ENCODE data around the gene TRAF3IP1.
"Not testable (repeated sequence)": the region's sequence is repeated elsewhere in the genome, so short reads cannot be mapped to it uniquely, and the experiment has no call there.

Gene TRAF3IP1

GRCh38 chr2:238310721-238311120, 9.6 kb upstream of the TRAF3IP1 start:
- not testable (repeated sequence) for FAIRE-seq

DNA sequence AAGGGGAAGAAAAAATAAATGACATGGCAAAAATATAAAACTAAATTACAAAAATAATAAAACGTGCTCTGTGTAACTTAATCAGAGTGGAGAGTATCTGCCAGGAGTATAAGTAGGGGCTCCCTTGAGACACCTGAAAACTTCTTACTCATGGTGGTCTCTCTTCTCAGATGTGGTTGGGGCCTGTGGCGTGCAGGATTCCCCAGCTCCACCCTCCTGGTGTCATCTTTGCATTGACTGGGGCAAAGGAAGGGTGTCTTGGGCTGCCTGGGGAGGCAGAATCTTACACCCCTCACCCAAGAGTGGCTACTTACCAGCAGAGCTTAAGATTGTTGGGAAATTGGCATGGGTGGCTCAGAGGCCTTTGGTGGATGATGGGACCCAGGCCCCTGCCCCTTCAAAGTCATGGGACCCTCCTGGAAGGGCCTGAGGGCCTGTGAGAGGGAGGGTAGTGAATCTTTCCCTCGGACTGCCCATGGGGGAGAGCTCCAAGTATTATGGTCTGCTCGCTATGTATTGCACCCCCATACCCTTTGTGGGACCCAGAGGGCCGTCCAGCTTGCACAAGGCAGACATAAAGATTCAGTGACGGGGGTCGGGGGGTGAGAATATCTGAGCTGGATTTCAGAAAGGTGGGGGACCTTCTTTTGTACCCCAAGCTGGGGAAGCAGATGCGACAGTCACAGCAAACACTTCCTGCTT, 6.9 kb upstream of the TRAF3IP1 start:
- FAIRE-seq, result no peak

DNA sequence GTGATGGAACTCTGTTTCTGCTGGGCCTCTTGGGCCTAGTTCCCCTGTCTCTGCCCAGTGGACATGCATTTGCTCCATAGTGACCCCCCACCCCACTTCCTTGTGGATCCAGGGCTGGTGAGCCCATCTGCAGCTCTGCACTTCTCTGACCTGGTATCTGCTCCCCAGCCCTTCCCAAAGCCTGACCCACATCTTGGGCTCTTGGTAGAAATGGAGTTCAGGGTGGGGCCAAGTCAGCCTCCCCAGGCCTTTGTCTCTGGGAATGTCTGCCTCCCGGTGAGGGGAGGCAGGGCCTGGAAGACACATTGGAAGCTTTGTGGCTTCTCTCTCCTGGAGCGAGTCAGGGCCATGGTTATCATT, 6.3 kb upstream of the TRAF3IP1 start:
- FAIRE-seq, result no peak

- FAIRE-seq, result no peak
These were observed 5.7 kb upstream of the TRAF3IP1 start for GRCh38 chr2:238314576-238314975.

- FAIRE-seq, result no peak
These were observed 5.2 kb upstream of the TRAF3IP1 start for GRCh38 chr2:238315031-238315595.

GRCh38 chr2:238320648-238321281, 447 bp downstream of the TRAF3IP1 start:
- FAIRE-seq, result no peak

GRCh38 chr2:238321467-238321866, 1.1 kb downstream of the TRAF3IP1 start:
- FAIRE-seq, result no peak

DNA sequence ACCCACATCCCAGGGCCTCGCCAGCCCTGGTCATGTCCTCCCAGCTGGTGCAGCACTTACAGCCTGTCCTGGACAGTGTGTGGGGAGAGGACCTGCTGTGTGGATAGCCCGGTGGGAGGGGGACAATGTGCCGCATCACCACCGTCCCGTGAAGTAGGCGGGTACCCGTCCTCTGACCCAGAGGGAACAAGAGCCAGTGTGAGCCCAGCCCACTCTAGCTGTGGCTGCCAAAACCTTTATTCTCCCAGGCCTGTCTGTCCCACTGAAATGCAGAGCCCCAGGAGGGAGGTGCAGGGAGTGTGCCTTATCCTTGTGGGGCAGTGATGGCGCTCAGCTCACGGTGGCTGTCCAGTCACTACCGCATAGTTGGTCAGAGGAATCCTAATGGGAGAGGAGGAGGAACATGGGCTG, 1.7 kb downstream of the TRAF3IP1 start:
- no peak for FAIRE-seq

GRCh38 chr2:238324248-238324647, 3.9 kb downstream of the TRAF3IP1 start:
- FAIRE-seq, result not testable (repeated sequence)

- no peak for FAIRE-seq
These were observed 5.4 kb downstream of the TRAF3IP1 start for GRCh38 chr2:238325694-238326093.

DNA sequence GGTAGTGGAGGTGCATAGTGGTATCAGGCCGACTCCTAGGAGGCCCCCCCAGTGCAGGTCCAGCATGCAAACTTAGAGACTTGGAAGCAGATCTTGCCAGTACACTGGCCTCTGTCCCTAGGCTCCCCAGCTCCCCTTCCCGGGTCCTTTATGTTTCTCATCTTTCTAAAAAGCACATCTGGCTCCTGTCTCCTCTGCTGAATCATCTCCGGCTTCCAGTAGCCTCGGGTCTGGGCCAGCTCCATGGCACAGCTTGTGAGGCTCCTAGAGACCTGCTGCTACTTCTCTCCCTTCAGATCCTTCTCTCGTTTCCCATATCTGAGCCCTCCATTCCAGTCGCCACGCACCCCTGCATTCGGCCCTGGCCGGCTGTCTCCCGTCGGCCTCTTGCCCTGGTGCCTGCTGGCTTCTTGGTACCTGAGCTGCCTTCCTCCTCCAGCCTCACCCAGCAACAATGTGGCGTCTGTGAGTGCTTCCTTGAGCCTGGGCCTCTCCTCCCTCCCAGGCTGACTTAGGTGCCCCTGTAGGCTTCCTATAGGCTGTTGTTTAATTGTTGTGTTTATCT, 6.6 kb downstream of the TRAF3IP1 start:
- FAIRE-seq, result no peak

DNA sequence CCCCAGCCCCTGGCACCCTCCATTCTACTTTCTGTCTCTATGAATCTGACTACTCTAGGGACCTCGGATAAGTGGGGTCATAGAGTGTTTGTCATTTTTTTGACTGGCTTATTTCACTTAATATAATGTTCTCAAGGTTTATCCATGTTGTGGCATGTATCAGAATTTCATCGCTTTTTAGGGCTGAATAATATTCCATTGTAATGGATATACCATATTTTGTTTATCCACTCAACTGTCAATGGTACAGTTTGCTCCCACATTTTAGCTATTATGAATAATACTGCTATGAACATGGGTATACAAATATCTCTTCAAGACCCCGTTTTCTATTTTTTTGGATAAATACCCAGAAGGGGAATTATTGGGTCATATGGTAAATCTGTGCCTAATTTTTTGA, 7.4 kb downstream of the TRAF3IP1 start:
- no peak for FAIRE-seq

DNA sequence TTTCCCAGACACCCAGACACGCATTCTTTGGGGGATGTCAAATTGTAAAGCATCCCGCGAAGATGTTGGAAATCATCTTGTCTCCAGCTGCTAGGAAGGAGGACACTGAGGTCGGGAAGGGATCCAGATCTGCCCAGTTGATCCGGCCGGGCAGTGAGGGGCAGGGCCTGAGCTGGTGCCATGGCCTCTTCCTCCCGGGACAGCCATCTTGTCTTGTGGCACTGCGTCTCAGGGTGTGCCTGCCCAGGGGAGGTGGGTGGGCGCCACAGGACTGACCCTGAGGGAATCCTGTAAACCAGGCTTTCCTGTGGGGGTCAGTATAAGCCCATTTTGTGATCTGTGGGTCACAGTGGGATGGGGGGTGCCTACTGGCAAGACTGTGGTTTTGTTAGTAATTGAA, 10.1 kb downstream of the TRAF3IP1 start:
- no peak for FAIRE-seq

DNA sequence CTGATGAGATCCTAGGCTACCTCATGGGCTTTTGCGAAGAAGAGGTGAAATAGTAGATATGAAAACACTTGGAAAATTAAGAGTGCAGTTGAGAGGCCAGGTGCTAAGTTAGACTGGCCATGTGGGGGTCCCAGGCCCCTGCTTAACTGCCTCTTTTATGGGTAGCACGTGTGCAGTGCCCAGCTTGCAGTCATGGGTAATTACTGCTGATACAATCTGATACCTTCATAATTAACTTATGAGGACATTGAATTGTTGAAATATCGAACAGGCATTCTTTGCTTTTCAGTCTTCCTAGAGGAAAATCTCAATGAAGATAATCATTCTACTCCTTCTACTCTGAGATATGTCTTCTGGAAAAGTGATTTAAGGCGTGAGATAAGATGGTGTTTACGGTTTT, 11.6 kb downstream of the TRAF3IP1 start:
- FAIRE-seq, result no peak

- FAIRE-seq, result no peak
These were observed 14.6 kb downstream of the TRAF3IP1 start for GRCh38 chr2:238334885-238335284.

- not testable (repeated sequence) for FAIRE-seq
These were observed 15.3 kb downstream of the TRAF3IP1 start for GRCh38 chr2:238335591-238335990.

DNA sequence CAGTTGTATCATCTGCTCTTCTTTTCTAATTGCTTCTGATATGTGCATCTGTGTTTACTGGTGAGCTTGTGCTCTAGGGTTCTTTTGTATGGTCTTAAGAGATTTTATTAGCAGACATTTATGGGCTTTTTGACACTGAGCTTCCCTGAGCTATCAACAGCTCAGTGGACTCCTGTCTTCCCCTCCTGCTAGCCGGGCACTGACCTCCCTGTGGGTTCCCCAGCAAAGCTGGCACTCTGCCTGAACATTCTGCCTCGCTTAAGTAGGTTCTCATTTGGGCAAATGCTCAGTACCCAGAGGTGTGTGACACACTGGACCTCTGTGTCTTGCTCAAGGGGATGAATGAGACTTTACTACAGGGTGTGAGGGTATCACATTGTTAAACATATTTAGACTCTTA, 15.8 kb downstream of the TRAF3IP1 start:
- no peak for FAIRE-seq

DNA sequence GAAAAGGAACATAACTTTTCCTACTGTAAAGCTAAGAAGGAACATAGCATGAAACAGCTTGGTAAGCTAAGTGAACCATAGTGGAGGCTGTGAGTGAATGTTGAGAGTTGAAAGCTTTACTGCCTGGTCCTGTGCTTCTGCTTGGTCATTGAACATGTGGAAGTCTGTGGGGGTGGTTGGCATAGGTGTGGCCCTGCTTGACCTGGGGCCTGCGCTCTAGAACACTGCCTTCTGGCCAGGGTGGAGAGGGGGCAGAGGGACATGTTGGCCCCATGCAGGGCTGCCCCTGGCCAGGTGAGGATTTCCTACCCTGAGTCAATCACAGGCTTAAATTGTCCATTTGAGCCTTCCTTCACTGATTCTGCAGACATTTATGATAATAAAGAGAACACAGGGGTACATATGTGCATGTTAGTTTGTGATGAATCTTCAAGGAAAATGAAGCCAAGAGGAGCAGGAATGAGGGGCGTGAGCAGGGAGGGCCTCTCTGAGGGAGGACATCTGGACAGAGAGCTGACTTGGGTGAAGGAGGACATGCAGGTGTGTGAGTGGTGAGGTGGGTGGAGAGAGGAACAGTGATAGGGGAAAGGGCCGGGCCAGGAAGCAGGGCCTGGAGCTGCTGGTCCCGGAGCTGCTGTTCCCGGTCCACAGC, 16.6 kb downstream of the TRAF3IP1 start:
- no peak for FAIRE-seq

GRCh38 chr2:238337846-238338245, 17.5 kb downstream of the TRAF3IP1 start:
- no peak for FAIRE-seq

DNA sequence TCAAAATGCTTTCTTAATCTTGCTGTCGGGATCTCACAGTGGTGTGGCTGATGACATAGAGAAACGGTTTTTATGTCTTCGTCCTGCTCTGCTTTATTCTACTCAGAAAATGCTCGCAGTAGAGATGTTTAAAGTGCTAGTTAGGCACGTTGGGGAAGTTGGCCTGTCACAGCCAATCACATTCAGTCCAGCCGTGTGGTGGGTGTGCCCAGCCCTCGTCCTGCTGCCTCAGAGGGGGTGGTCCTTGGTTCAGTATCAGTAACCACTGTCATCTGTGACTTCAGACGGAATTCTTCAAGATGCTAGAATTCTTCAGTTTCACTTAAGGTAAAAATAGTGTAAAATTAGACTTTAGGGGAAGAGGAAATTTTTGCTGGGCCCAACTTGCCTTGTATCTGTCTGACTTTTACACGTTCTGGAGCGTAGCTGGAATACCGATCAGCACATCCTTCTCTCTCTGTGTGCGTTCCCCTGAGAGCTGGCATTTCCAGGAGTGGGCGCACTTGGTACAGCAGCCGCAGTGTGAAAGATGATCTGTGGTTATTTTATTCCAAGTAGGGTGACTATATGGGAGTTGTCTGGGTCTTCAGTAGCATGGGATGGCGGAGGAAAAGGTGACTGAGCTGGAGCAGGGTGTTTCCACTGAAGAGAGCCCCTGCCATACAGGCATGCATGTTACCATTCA, 18.5 kb downstream of the TRAF3IP1 start:
- no peak for FAIRE-seq

DNA sequence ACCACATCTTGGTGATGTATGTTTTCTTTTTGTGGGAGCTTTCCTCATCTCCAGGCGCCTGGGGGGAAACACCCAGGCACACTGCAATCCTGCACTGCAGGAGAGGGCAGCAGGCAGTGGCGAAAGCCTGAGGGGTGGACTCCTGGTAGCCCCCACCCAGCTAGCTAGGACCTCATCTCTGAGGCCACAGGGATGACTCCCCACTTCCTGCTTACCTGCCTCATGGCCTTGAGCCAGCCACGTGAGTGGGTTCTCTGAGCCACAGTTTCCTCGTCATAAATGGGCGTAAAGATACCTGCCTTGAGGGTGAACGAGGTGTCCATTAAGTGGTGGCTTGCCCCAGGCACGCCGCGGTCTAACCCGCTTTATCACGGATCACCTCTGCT, 19.1 kb downstream of the TRAF3IP1 start:
- no peak for FAIRE-seq

DNA sequence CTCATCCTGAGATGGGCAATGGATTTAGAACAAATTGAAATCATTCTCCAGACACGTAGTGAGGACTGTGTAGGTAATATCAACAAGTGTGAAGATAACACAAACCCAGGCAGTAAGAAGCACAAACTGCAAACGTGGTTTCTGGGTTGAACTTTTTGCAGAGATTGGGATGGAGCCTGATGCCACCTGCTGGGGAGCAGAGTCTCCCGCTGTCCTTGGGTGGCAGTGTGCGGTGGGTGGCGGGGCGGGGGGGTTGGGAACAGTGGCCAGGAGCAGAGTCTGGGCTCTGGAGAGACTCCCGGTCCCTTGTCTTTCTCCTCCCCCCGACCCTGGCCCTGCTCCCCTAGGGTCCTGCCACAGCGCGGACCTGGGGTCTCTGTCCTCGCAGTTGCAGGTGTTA, 19.5 kb downstream of the TRAF3IP1 start:
- FAIRE-seq, result no peak

- FAIRE-seq, result no peak
These were observed 21.2 kb downstream of the TRAF3IP1 start for GRCh38 chr2:238341536-238341935.
